A673 (cell line): ENCODE measurements around the gene ZBTB20.

Experiments
- EZH2 ChIP-seq: fragments of 200-600 bp; sonication (generic); IDR thresholded peaks from 2 replicates; pipeline ENCODE4 v1.6.1; 2017; ENCODE audit warnings: borderline replicate concordance, low read depth, mild to moderate bottlenecking, mixed read lengths, antibody characterized with exemption, low read length; ENCODE audit not compliant: poor library complexity, severe bottlenecking
- TF ChIP-seq, protein P1 (sequence below): fragments of 300-800, 200-600 bp; sonication (generic); conservative IDR thresholded peaks from 2 replicates; pipeline ENCODE4 v1.5.1; 2017; ENCODE audit warnings: low read depth, mild to moderate bottlenecking, antibody characterized with exemption, low read length, moderate library complexity, mixed read lengths

GRCh38 chr3:114622001-114622400 lies 525.1 kb downstream of the ZBTB20 start:
- TF ChIP-seq, protein P1, sequence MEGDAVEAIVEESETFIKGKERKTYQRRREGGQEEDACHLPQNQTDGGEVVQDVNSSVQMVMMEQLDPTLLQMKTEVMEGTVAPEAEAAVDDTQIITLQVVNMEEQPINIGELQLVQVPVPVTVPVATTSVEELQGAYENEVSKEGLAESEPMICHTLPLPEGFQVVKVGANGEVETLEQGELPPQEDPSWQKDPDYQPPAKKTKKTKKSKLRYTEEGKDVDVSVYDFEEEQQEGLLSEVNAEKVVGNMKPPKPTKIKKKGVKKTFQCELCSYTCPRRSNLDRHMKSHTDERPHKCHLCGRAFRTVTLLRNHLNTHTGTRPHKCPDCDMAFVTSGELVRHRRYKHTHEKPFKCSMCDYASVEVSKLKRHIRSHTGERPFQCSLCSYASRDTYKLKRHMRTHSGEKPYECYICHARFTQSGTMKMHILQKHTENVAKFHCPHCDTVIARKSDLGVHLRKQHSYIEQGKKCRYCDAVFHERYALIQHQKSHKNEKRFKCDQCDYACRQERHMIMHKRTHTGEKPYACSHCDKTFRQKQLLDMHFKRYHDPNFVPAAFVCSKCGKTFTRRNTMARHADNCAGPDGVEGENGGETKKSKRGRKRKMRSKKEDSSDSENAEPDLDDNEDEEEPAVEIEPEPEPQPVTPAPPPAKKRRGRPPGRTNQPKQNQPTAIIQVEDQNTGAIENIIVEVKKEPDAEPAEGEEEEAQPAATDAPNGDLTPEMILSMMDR: no peak
- TF ChIP-seq EZH2: no peak
